Renal cortical epithelial cell (primary cell): Measurements from ENCODE around the gene UGT1A4. TPM values are rescaled to one million over a fixed set of nuclear protein-coding genes. Genes with fewer than 3 reads are reported as not detected.

Experiments
- total RNA-seq: library from RNA; depleted of rRNA; stranded (reverse); fragments of >200 nt; gene quantifications from 2 replicates; pipeline ENCODE4 v1.2.3, GENCODE V29; 2014

The UGT1A4 gene
- total RNA-seq, 1 donor from 2014 or later = 3.8 TPM

Other genes starting within 250 kb of the UGT1A4 start
- 29.3 and 41.9 TPM in 2 replicates for gene USP40, start 152.0 kb upstream of the UGT1A4 start, total RNA-seq
- gene UGT1A8, start 101.1 kb upstream of the UGT1A4 start, total RNA-seq = 0.35 TPM in 2 replicates
- gene UGT1A10, start 82.3 kb upstream of the UGT1A4 start, total RNA-seq = not detected in 2 replicates
- 37.2 and 110 TPM in 2 replicates for gene UGT1A9, start 46.8 kb upstream of the UGT1A4 start, total RNA-seq
- gene UGT1A7, start 36.8 kb upstream of the UGT1A4 start, total RNA-seq = 0.69 and 2.8 TPM in 2 replicates
- gene UGT1A6, start 25.8 kb upstream of the UGT1A4 start, total RNA-seq = 206 and 675 TPM in 2 replicates
- gene UGT1A5, start 5.8 kb upstream of the UGT1A4 start, total RNA-seq = 0.35 and 3.8 TPM in 2 replicates
- gene UGT1A3, start 10.3 kb downstream of the UGT1A4 start, total RNA-seq = 0.17 and 4.1 TPM in 2 replicates
- gene UGT1A1, start 41.5 kb downstream of the UGT1A4 start, total RNA-seq = 1.2 and 6.2 TPM in 2 replicates
- gene MROH2A, start 59.6 kb downstream of the UGT1A4 start, total RNA-seq = 0.15 TPM in 1 of 2 replicates, not detected in the other
- 1.1 and 13.0 TPM in 2 replicates for gene HJURP, start 135.8 kb downstream of the UGT1A4 start, total RNA-seq
- gene TRPM8, start 198.6 kb downstream of the UGT1A4 start, total RNA-seq = 1.0 and 4.5 TPM in 2 replicates